SH-SY5Y (cell line): Measurements from ENCODE around the gene BDKRB2.

Experiments
- GATA2 ChIP-seq: IDR thresholded peaks from 2 replicates; pipeline ENCODE4 v1.6.1; 2011; ENCODE audit warnings: mild to moderate bottlenecking, low read depth, low read length
- GATA3 ChIP-seq: IDR thresholded peaks from 2 replicates; pipeline ENCODE4 v1.6.1; 2011; ENCODE audit warnings: low read depth, mild to moderate bottlenecking, low read length, moderate library complexity

- TF ChIP-seq GATA2 = no peak
- TF ChIP-seq GATA3 = no peak
These were observed 38.9 kb upstream of the BDKRB2 start for GRCh38 chr14:96165493-96166436.
